Heart right ventricle (tissue), 16 donors: ENCODE results near the gene MICAL1. TPM values are rescaled to one million over a fixed set of nuclear protein-coding genes. Genes with fewer than 3 reads are reported as not detected.

ENCODE experiments used
- ATAC-seq, 8 donors: fragments of 200-7000 bp; cut with Tn5 transposase; one replicate each; pipeline ENCODE4 v1.9.1; 2020; ENCODE audit warnings: mild to moderate bottlenecking in 8 of 8, moderate library complexity in 8 of 8, moderate number of reproducible peaks in 1 of 8
- DNase-seq, 2 donors: peaks; one replicate each; pipeline ENCODE4 v3.0.0-alpha.2; 2020
- H3K27ac ChIP-seq, 10 donors: fragments of 200-600 bp; sonication (generic) in 2 of 10; one replicate each; pipeline versions ENCODE4 v1.5.0 to v1.8.0; 2020 to 2022; ENCODE audit warnings: mild to moderate bottlenecking in 3 of 10
- H3K27me3 ChIP-seq, 7 donors: fragments of 200-600 bp; one replicate each; pipeline ENCODE4 v1.8.0; 2021 to 2022; ENCODE audit warnings: mild to moderate bottlenecking in 2 of 7
- H3K36me3 ChIP-seq, 9 donors: fragments of 200-600 bp; sonication (generic) in 1 of 9; one replicate each; pipeline versions ENCODE4 v1.5.0 to v1.8.0; 2020 to 2022; ENCODE audit warnings: mild to moderate bottlenecking in 2 of 9
- H3K4me1 ChIP-seq, 9 donors: fragments of 200-600 bp; sonication (generic) in 1 of 9; one replicate each; pipeline versions ENCODE4 v1.5.0 to v1.8.0; 2020 to 2022; ENCODE audit warnings: mild to moderate bottlenecking in 4 of 9
- H3K4me3 ChIP-seq, 10 donors: fragments of 200-600 bp; sonication (generic) in 2 of 10; one replicate each; pipeline versions ENCODE4 v1.5.0 to v1.8.0; 2020 to 2022; ENCODE audit warnings: mild to moderate bottlenecking in 7 of 10, moderate library complexity in 2 of 10
- H3K9me3 ChIP-seq, 11 donors: fragments of 200-600 bp in 10 of 11; sonication (generic) in 2 of 11; one replicate each; pipeline versions ENCODE4 v1.5.0 to v1.8.0; 2013 to 2022; ENCODE audit warnings: mild to moderate bottlenecking in 2 of 11, control low read depth in 1 of 11, moderate library complexity in 1 of 11
- CTCF ChIP-seq, 9 donors: fragments of 200-600 bp; sonication (generic) in 2 of 9; IDR thresholded peaks; one replicate each; pipeline versions ENCODE4 v1.5.0 to v1.8.0; 2021 to 2022; ENCODE audit warnings: antibody characterized with exemption in 9 of 9, mild to moderate bottlenecking in 5 of 9, moderate library complexity in 1 of 9
- WGBS, 2 donors: extraction: QIAGEN DNeasy Blood & Tissue Kit; methylation state at CpG; one replicate each; pipeline ENCODE4 v1.1.7; 2013; ENCODE audit warnings: inconsistent platforms in 1 of 2; 5-methylcytosine and 5-hydroxymethylcytosine counted together
- intact Hi-C, 10 donors: fragments of 100-400 bp; cut with DNase I; formaldehyde crosslinking; loops; one replicate each; pipeline versions ENCODE4 v1.11.1 to v1.14.2; 2022
- polyA plus RNA-seq, 2 donors: library from polyadenylated mRNA; stranded (reverse); fragments of 200-250 nt; gene quantifications; one replicate each; pipeline ENCODE4 v1.2.3, GENCODE V29; 2013
- total RNA-seq, 10 donors: library from RNA; stranded (reverse); fragmentation: NEBNext Ultra II Directional in 3 of 10; extraction: Animal tissue kit (Norgen Biotek cat#: 25700) in 3 of 10; gene quantifications; one replicate each; pipeline versions ENCODE4 v1.2.1 to v1.2.4, GENCODE V29; 2021 to 2023
- donor health status: Arrhythmogenic right ventricular cardiomyopathy.
- donor health status: ischemic (EF 13 %, LVEDD 7.1; RV severe dilation, severe dysfunction).
- donor health status: healthy with polysubstance abuse.
- donor health status: DM: no; HTN: yes; CAD: no.
- donor health status: DM: no; HTN: no; CAD: no.
- donor health status: ischemic (EF 25% LVEDD 6.9; RV normal size, moderate dysfunction).
- donor health status: ischemic (EF 25% LVEDD 5.7; RV mildly dilated, moderate dysfunction).
- donor health status: healthy.
- donor health status: DM: yes; HTN: yes; CAD: no.
- donor health status: Ischemic cardiomyopathy.
- donor health status: ischemic (EF 35%, LVEDD 5.7; RV mildly dilated, moderate dysfunction).
- donor health status: nonischemic (EF 11% LVEDD 7.7; RV severe dilation, severe dysfunction).
- donor health status: DM: yes; HTN: yes; CAD: no.
- donor health status: PGD.
- donor health status: ischemic (EF 29% LVEDD 5.4; RV normal size, mild dysfunction).
- donor health status: nonischemic (EF 23%, LVEDD 6.1; RV moderate dilation, normal function).

The MICAL1 gene
- total and polyA plus RNA-seq, 12 donors, result 2.4 to 24.0 (median 5.6) TPM

GRCh38 chr6:109450801-109451200, 4.8 kb downstream of the MICAL1 start:
- Histone ChIP-seq H3K4me3 (no peak overlapping the region), H3K27ac (no peak overlapping the region), H3K9me3 (no peaks in the 10 kb centered on the region), H3K27me3 (no peaks in the 10 kb centered on the region), H3K36me3 (peaks cover 0 to 59% (median 0%) of the 10 kb centered on the region in 9 donors), H3K4me1 (peaks cover 0 to 24% (median 12%) of the 10 kb centered on the region in 9 donors)
- no peak for TF ChIP-seq CTCF (IDR thresholded peaks at IDR 0.05)
- DNase-seq, result no peak
- 81% methylated on average over 3 of the region's 3 CpGs for WGBS, 2 donors
- no peak for ATAC-seq
- intact Hi-C loops, result no loop called here

- TF ChIP-seq CTCF (IDR thresholded peaks at IDR 0.05), result no peak
- no peak overlapping the region for H3K27ac ChIP-seq
- DNase-seq, result no peak
- no peak for ATAC-seq
- H3K36me3 ChIP-seq, result peaks cover 0 to 67% (median 0%) of the 10 kb centered on the region in 9 donors
- intact Hi-C loops, result no loop called here
- peaks cover 0 to 24% (median 12%) of the 10 kb centered on the region in 9 donors for H3K4me1 ChIP-seq
- H3K4me3 ChIP-seq, result no peak overlapping the region
- no peaks in the 10 kb centered on the region for H3K27me3 ChIP-seq
- WGBS, 2 donors, result 87 to 90% methylated on average over 16 of the region's 16 CpGs
- H3K9me3 ChIP-seq, result no peaks in the 10 kb centered on the region
Observed at GRCh38 chr6:109449795-109450673, 5.5 kb downstream of the MICAL1 start.

- peaks cover 0 to 17% (median 5%) of the 10 kb centered on the region in 9 donors for H3K4me1 ChIP-seq
- H3K9me3 ChIP-seq, result no peaks in the 10 kb centered on the region
- H3K27ac ChIP-seq, result no peak overlapping the region
- intact Hi-C loops, result no loop called here
- DNase-seq, result no peak
- no peak for TF ChIP-seq CTCF (IDR thresholded peaks at IDR 0.05)
- no peak for ATAC-seq
- no peaks in the 10 kb centered on the region for H3K27me3 ChIP-seq
- 85 to 90% methylated on average over 19 of the region's 19 CpGs for WGBS, 2 donors
- H3K4me3 ChIP-seq, result no peak overlapping the region
- peaks cover 0 to 75% (median 0%) of the 10 kb centered on the region in 9 donors for H3K36me3 ChIP-seq
Observed at GRCh38 chr6:109449064-109449794, 6.3 kb downstream of the MICAL1 start.

GRCh38 chr6:109448615-109449014, 7.0 kb downstream of the MICAL1 start:
- Histone ChIP-seq H3K36me3 (peaks cover 0 to 79% (median 0%) of the 10 kb centered on the region in 9 donors), H3K27me3 (no peaks in the 10 kb centered on the region)
- no peak for ATAC-seq

More at GRCh38 chr6:109448615-109449014, 7.0 kb downstream of the MICAL1 start:
- 78 to 86% methylated on average over 7 of the region's 7 CpGs for WGBS, 2 donors
- intact Hi-C loops, result no loop called here
- Histone ChIP-seq H3K9me3 (no peaks in the 10 kb centered on the region), H3K27ac (no peak overlapping the region), H3K4me3 (no peak overlapping the region), H3K4me1 (peaks cover 0 to 10% (median 0%) of the 10 kb centered on the region in 9 donors)
- no peak for DNase-seq
- TF ChIP-seq CTCF (IDR thresholded peaks at IDR 0.05), result no peak
